IPS DF 6.9 (cell line): ENCODE data around the gene ARID1B.

ENCODE experiments used
- DNase-seq: peaks from one replicate; pipeline ENCODE4 v3.0.0-alpha.2; 2013; ENCODE audit warnings: low read depth, low spot score
- H3K27ac ChIP-seq: one replicate; pipeline ENCODE4 v1.5.1; 2013; ENCODE audit warnings: low read length, control low read depth
- H3K27me3 ChIP-seq: 2 replicates; pipeline ENCODE4 v1.6.1; 2013; ENCODE audit warnings: mild to moderate bottlenecking, low read length; ENCODE audit not compliant: control insufficient read depth, insufficient read depth
- H3K36me3 ChIP-seq: 2 replicates; pipeline ENCODE4 v1.6.1; 2013; ENCODE audit warnings: low read length; ENCODE audit not compliant: control insufficient read depth, insufficient read depth
- H3K4me1 ChIP-seq: 2 replicates; pipeline ENCODE4 v1.6.1; 2013; ENCODE audit warnings: low read length; ENCODE audit not compliant: control insufficient read depth, insufficient read depth
- H3K4me3 ChIP-seq: 2 replicates; pipeline ENCODE4 v1.5.1; 2013; ENCODE audit warnings: mild to moderate bottlenecking, low read length
- H3K9me3 ChIP-seq: 2 replicates; pipeline ENCODE4 v1.6.1; 2013; ENCODE audit warnings: low read length, inconsistent platforms; ENCODE audit not compliant: control insufficient read depth, insufficient read depth
- WGBS: extraction: QIAGEN DNeasy Blood & Tissue Kit; methylation state at CpG from one replicate; pipeline ENCODE4 v1.1.7; 2013; ENCODE audit warnings: mixed read lengths, missing lambda C conversion rate; ENCODE audit not compliant: insufficient read length, insufficient coverage; 5-methylcytosine and 5-hydroxymethylcytosine counted together

ARID1B gene

DNA sequence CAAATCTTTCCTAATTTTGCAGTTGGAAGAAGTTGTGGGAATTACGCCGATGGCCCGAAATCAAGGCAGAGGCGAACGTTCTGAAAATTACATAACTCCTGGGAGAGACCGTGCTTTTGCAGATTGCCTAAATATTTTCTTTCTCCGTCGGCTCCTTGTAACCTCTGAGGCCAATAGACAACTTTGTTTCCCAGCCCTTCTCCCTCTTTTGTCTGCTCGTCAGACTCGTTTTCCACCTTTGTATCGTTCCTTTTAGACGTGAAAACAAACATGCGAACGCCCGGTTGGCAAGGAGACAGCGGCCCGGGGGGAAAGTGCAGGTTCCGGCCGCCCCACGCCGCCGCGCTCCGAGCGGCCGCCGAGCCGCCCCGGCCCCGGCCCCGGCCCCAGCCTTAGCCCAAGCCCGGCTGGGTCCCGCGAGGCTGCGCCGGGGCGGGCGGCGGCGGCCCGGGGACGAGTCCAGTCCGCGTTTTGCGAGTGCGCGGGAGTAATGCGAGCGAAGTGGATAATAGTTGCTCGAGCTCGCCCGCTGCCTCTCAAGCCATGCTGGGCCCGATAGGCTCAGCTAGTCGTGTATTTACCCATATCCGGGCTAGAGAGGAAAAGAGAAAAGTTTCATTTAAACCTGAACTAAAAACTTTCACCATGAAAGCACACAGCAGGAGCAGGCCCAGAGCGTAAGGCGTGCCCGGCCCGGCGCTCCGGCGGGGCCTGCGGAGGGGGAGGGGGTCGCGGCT lies at the start of gene ARID1B:
ARID1B (plus strand) TSS at position 539 of the 737 bp plus-strand sequence. CDS start 303 bp downstream, outside the sequence.
- Histone ChIP-seq H3K9me3 (no peaks in the 10 kb centered on the region), H3K27ac (no peak within 1 kb of the TSS), H3K36me3 (no peaks in the 10 kb centered on the region), H3K27me3 (no peaks in the 10 kb centered on the region), H3K4me3 (peak within 1 kb of the TSS; percentile 95), H3K4me1 (peaks cover 3% of the 10 kb centered on the region; the same call in 1 of the 2 replicates)
- no peak for DNase-seq
- no CpG with 5 or more reads among the region's 65 CpGs for WGBS

DNA sequence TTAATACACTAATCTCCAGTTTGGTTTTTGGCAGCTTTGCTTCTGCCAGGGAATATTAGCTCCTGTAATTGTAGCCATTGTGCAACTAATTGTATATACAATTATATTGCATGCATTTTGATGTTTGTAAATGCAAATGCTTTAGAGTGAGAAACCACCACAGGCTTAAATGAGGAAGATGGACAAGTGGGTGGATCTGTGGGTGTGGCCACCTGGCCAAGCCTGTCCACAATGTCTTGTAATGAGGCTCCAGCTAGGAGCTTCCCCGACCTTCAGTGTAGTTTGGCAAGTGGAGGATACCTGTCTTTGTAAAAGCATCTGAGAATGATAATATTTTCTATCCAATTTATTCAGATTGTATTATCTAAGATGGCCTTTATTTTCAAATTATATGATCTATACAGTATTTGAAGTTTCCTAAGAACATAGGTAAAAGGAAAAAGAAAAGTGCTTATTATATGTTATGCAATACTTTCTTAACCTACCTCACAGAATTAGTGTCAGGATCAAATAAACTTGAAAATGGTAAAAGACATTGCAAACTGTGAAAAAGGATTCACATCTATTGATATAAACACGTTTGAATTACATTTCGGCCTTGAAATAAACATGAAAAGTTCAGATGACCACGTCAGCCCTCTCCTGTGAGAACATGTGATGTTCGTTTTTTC lies 49.3 kb upstream of the ARID1B start:
- Histone ChIP-seq H3K4me3 (no peak overlapping the region), H3K27ac (no peak overlapping the region), H3K27me3 (no peaks in the 10 kb centered on the region), H3K4me1 (no peaks in the 10 kb centered on the region), H3K36me3 (no peaks in the 10 kb centered on the region), H3K9me3 (no peaks in the 10 kb centered on the region)
- WGBS: no CpG with 5 or more reads among the region's 5 CpGs
- DNase-seq: no peak

GRCh38 chr6:156729248-156729647 lies 47.9 kb upstream of the ARID1B start:
- no peaks in the 10 kb centered on the region for H3K9me3 ChIP-seq
- no peaks in the 10 kb centered on the region for H3K4me1 ChIP-seq
- H3K27ac ChIP-seq: no peak overlapping the region
- no CpG with 5 or more reads among the region's 2 CpGs for WGBS
- no peak overlapping the region for H3K4me3 ChIP-seq
- no peaks in the 10 kb centered on the region for H3K27me3 ChIP-seq
- H3K36me3 ChIP-seq: no peaks in the 10 kb centered on the region
- no peak for DNase-seq

DNA sequence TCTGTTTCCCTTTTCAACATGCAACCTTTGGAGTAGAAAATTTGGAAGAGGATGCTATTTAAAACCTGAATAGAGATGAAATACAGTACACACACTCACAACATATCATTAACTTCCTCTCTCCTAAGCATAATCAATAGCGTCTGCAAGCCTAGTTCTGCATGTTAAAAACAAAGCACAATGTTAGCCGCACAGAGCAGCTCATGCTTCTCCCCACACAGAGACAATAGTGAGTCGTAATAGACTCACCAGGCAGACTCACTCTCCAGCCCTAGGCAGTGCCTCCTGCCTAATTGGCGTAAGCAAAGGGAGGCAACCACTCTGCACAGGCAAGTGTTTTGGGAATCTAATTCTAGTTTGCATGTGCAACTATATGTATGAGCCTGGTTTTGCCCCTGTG lies 45.8 kb upstream of the ARID1B start:
- no peak overlapping the region for H3K4me3 ChIP-seq
- no peaks in the 10 kb centered on the region for H3K4me1 ChIP-seq
- no peaks in the 10 kb centered on the region for H3K36me3 ChIP-seq
- H3K9me3 ChIP-seq: no peaks in the 10 kb centered on the region
- no peaks in the 10 kb centered on the region for H3K27me3 ChIP-seq
- DNase-seq: no peak
- no peak overlapping the region for H3K27ac ChIP-seq
- no CpG with 5 or more reads among the region's 4 CpGs for WGBS

DNA sequence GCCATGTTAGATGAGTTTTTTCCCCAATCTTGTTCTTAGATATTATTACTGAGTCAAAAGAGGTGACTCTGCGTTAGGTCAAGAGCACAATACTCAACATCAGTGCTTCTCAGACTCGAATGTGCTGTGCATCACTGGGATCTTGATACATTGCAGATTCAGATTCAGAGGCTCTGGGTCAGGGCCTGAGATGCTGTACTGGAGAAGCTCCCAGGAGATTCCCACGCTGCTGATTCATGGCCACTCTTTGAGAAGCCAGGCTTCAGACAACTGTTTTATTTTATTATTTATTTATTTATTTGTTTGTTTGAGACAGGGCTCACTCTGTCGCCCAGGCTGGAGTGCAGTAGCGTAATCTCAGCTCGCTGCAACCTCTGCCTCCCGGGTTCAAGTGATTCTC lies 41.4 kb upstream of the ARID1B start:
- Histone ChIP-seq H3K4me3 (no peak overlapping the region), H3K9me3 (no peaks in the 10 kb centered on the region; the same call in 1 of the 2 replicates), H3K4me1 (no peaks in the 10 kb centered on the region), H3K27me3 (no peaks in the 10 kb centered on the region), H3K36me3 (no peaks in the 10 kb centered on the region), H3K27ac (no peak overlapping the region)
- DNase-seq: no peak
- no CpG with 5 or more reads among the region's 7 CpGs for WGBS

DNA sequence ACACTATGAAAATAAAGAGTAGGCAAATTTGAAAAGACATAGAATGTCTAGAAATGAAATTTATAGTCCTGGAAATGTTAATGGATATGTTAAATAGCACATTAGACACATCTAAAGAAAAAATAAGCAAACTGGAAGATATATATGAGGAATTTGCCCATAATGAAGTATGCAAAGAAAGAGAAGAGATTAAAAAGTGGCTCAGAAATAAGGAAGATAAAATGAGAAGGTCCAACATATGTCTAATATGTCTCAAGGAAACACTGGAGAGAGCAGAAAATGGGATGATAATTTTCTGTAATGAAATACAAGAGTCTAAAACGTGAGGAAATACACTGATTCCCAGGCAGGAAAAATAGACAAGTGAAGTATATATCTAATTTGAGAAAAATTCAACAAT lies 36.6 kb upstream of the ARID1B start:
- no peaks in the 10 kb centered on the region for H3K36me3 ChIP-seq
- no peak overlapping the region for H3K4me3 ChIP-seq
- H3K27me3 ChIP-seq: no peaks in the 10 kb centered on the region
- DNase-seq: no peak
- no peak overlapping the region for H3K27ac ChIP-seq
- H3K9me3 ChIP-seq: no peaks in the 10 kb centered on the region; the same call in 1 of the 2 replicates
- H3K4me1 ChIP-seq: no peaks in the 10 kb centered on the region
- no CpG with 5 or more reads among the region's 1 CpG for WGBS

- Histone ChIP-seq H3K9me3 (no peaks in the 10 kb centered on the region; the same call in 1 of the 2 replicates), H3K27ac (no peak overlapping the region), H3K27me3 (no peaks in the 10 kb centered on the region), H3K4me3 (no peak overlapping the region), H3K36me3 (no peaks in the 10 kb centered on the region), H3K4me1 (no peaks in the 10 kb centered on the region)
- WGBS: no CpG with 5 or more reads among the region's 3 CpGs
- no peak for DNase-seq
Measured at GRCh38 chr6:156741287-156742073, 35.7 kb upstream of the ARID1B start.

DNA sequence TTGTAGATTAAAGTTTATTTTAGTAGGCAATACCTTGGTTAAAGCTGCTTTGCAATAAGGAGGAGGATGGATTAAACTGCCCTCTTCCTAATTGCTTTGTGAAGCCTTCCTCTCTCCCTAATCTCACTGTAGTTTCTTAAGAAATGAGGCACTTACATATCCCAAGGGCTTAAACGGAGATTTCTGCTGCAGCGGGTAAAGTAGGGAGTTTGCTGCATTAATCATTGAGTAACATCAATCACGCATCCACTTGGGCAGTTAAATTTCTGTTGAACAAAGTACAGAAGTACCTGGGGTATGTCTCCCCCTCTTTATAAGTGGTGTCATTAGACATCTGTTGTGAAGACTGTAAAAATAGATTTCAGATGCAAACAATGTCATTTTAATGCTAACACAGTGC lies 29.5 kb upstream of the ARID1B start:
- H3K9me3 ChIP-seq: no peaks in the 10 kb centered on the region
- no CpG with 5 or more reads among the region's 3 CpGs for WGBS
- H3K4me1 ChIP-seq: peaks cover under 1% of the 10 kb centered on the region; the same call in 1 of the 2 replicates
- H3K27me3 ChIP-seq: no peaks in the 10 kb centered on the region
- H3K27ac ChIP-seq: no peak overlapping the region
- no peak for DNase-seq
- H3K36me3 ChIP-seq: no peaks in the 10 kb centered on the region
- no peak overlapping the region for H3K4me3 ChIP-seq

- Histone ChIP-seq H3K4me3 (no peak overlapping the region), H3K27ac (no peak overlapping the region), H3K9me3 (no peaks in the 10 kb centered on the region), H3K36me3 (no peaks in the 10 kb centered on the region), H3K4me1 (peaks cover 2% of the 10 kb centered on the region; the same call in 1 of the 2 replicates), H3K27me3 (no peaks in the 10 kb centered on the region)
- whole genome bisulfite sequencing: no CpG with 5 or more reads among the region's 1 CpG
- no peak for DNase-seq
Measured at GRCh38 chr6:156748504-156748903, 28.7 kb upstream of the ARID1B start.

- no CpG with 5 or more reads among the region's 10 CpGs for WGBS
- no peak overlapping the region for H3K4me3 ChIP-seq
- H3K27ac ChIP-seq: no peak overlapping the region
- DNase-seq: no peak
- no peaks in the 10 kb centered on the region for H3K27me3 ChIP-seq
- peaks cover 2% of the 10 kb centered on the region; the same call in 1 of the 2 replicates for H3K4me1 ChIP-seq
- H3K36me3 ChIP-seq: no peaks in the 10 kb centered on the region
- no peaks in the 10 kb centered on the region for H3K9me3 ChIP-seq
Measured at GRCh38 chr6:156752666-156753301, 24.4 kb upstream of the ARID1B start.
